ENCODE results near the gene GAGE12F.
"Not testable (repeated sequence)": the region's sequence is repeated elsewhere in the genome, so short reads cannot be mapped to it uniquely, and the experiment has no call there.

GAGE12F gene

DNA sequence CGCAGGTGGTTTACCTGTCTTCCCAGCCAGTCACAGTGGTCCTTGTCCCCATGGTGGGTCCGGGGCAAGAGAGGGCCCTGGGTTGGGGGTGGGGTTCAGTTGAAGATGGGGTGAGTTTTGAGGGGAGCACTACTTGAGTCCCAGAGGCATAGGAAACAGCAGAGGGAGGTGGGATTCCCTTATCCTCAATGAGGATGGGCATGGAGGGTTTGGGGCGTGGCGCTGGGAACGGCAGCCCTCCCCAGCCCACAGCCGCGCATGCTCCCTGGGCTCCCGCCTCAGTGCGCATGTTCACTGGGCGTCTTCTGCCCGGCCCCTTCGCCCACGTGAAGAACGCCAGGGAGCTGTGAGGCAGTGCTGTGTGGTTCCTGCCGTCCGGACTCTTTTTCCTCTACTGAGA lies at the start of gene GAGE12F:
GAGE12F (plus strand) TSS at position 301 of the 400 bp plus-strand sequence. CDS start 1,155 bp downstream, outside the sequence.
- not testable (repeated sequence) for H3K27ac ChIP-seq, H3K4me3 ChIP-seq

GRCh38 chrX:49531877-49532276 lies 28.8 kb upstream of the GAGE12F start, which contains the start of gene GAGE12C:
GAGE12C (plus strand) TSS chrX:49532177; CDS start chrX:49533332, 1,155 bp downstream.
- not testable (repeated sequence) for H3K4me3 ChIP-seq, H3K27ac ChIP-seq

DNA sequence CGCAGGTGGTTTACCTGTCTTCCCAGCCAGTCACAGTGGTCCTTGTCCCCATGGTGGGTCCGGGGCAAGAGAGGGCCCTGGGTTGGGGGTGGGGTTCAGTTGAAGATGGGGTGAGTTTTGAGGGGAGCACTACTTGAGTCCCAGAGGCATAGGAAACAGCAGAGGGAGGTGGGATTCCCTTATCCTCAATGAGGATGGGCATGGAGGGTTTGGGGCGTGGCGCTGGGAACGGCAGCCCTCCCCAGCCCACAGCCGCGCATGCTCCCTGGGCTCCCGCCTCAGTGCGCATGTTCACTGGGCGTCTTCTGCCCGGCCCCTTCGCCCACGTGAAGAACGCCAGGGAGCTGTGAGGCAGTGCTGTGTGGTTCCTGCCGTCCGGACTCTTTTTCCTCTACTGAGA lies 19.2 kb upstream of the GAGE12F start, which contains the start of gene GAGE12D:
GAGE12D (plus strand) TSS at position 301 of the 400 bp plus-strand sequence. CDS start 1,155 bp downstream, outside the sequence.
- not testable (repeated sequence) for H3K4me3 ChIP-seq, H3K27ac ChIP-seq

GRCh38 chrX:49550989-49551388 lies 9.7 kb upstream of the GAGE12F start, which contains the start of gene GAGE12E:
GAGE12E (plus strand) TSS chrX:49551289; CDS start chrX:49552444, 1,155 bp downstream.
- H3K4me3 ChIP-seq, H3K27ac ChIP-seq: not testable (repeated sequence)

GRCh38 chrX:49568728-49569127 lies 8.1 kb downstream of the GAGE12F start:
- not testable (repeated sequence) for H3K4me3 ChIP-seq, H3K27ac ChIP-seq

DNA sequence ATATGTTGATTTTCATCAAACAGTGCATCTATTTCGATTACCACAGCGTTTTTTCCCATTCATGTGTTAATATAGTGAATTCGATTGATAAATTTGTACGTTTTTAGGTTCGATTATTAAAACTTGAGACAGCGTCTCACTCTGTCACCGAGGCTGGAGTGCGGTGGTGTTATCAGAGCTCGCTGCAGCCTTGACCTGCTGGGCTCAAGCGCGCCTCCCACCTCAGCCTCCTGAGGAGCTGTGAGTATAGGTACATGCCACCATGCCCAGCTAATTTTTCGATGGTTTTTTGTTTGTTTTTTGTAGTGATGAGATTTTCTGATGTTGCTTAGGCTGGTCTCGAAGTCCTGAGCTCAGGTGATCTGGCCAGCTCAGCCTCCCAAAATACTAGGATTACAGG lies 8.5 kb downstream of the GAGE12F start:
- not testable (repeated sequence) for H3K4me3 ChIP-seq, H3K27ac ChIP-seq

DNA sequence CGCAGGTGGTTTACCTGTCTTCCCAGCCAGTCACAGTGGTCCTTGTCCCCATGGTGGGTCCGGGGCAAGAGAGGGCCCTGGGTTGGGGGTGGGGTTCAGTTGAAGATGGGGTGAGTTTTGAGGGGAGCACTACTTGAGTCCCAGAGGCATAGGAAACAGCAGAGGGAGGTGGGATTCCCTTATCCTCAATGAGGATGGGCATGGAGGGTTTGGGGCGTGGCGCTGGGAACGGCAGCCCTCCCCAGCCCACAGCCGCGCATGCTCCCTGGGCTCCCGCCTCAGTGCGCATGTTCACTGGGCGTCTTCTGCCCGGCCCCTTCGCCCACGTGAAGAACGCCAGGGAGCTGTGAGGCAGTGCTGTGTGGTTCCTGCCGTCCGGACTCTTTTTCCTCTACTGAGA lies 9.5 kb downstream of the GAGE12F start, which contains the start of gene GAGE12G:
GAGE12G (plus strand) TSS at position 301 of the 400 bp plus-strand sequence. CDS start 1,155 bp downstream, outside the sequence.
- not testable (repeated sequence) for H3K27ac ChIP-seq, H3K4me3 ChIP-seq

DNA sequence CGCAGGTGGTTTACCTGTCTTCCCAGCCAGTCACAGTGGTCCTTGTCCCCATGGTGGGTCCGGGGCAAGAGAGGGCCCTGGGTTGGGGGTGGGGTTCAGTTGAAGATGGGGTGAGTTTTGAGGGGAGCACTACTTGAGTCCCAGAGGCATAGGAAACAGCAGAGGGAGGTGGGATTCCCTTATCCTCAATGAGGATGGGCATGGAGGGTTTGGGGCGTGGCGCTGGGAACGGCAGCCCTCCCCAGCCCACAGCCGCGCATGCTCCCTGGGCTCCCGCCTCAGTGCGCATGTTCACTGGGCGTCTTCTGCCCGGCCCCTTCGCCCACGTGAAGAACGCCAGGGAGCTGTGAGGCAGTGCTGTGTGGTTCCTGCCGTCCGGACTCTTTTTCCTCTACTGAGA lies 19.0 kb downstream of the GAGE12F start, which contains the start of gene GAGE12H:
GAGE12H (plus strand) TSS at position 301 of the 400 bp plus-strand sequence. CDS start 1,155 bp downstream, outside the sequence.
- not testable (repeated sequence) for H3K4me3 ChIP-seq, H3K27ac ChIP-seq

DNA sequence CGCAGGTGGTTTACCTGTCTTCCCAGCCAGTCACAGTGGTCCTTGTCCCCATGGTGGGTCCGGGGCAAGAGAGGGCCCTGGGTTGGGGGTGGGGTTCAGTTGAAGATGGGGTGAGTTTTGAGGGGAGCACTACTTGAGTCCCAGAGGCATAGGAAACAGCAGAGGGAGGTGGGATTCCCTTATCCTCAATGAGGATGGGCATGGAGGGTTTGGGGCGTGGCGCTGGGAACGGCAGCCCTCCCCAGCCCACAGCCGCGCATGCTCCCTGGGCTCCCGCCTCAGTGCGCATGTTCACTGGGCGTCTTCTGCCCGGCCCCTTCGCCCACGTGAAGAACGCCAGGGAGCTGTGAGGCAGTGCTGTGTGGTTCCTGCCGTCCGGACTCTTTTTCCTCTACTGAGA lies 28.6 kb downstream of the GAGE12F start, which contains the start of gene GAGE2A:
GAGE2A (plus strand) TSS at position 301 of the 400 bp plus-strand sequence. CDS start 1,155 bp downstream, outside the sequence.
- H3K27ac ChIP-seq, H3K4me3 ChIP-seq: not testable (repeated sequence)

DNA sequence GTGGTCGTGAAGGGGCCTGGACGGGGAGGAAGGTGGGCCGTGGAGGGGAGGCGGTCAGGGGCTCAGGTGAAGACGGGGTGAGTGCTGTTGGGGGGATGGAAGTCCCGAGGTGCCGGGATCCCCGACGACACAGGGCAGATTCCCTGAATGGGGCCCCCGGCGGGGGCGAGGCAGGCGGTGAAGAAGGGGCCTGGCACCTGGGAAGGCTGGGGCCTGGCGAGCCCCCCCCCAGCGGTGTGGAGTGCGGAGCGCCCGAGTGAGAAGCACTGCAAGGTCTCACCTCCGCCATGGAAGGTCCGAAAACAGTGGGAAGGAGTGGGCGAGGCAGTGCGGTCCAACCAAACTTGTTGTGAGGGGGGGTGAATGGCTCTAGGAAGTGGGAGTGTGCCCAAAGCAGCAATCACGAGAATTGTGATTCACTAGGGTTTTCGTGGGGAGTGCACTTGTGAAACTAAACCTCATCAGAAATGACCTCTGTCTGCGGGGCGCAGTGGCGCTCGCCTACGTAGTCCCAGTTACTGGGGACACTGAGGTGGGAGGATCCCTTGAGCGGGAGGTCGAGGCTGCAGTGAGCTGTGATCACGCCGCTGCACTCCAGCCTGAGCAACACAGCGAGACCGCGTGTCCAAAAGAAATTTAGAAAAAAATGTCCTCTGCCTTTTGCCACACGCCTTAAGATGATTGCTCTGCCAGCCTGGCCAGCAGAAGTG lies 29.3 kb downstream of the GAGE12F start:
- not testable (repeated sequence) for H3K4me3 ChIP-seq, H3K27ac ChIP-seq

DNA sequence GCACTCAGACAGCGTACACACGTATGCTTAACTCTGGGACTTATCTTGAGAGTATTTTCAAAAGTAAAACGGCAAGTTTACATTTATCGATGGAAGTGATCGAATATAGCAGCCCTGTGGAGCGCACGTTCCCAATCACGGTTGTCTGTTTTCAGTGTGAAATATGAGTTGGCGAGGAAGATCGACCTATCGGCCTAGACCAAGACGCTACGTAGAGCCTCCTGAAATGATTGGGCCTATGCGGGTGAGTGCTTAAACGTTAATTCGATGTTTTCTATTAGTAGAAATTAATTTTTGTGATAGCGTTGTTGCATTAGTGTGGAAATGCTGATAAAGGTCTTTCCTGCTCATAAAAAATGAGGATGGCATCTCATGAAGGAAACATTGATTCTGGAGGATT lies 29.8 kb downstream of the GAGE12F start:
- not testable (repeated sequence) for H3K4me3 ChIP-seq, H3K27ac ChIP-seq

- H3K27ac ChIP-seq, H3K4me3 ChIP-seq: not testable (repeated sequence)
Observed at GRCh38 chrX:49598720-49599119, 38.1 kb downstream of the GAGE12F start, which contains the start of gene GAGE1. GAGE1 (plus strand) TSS chrX:49599020; CDS start chrX:49600175, 1,155 bp downstream.

- no peak overlapping the region for H3K4me3 ChIP-seq
- H3K27ac ChIP-seq: no peak overlapping the region
Observed at GRCh38 chrX:49610718-49611310, 50.2 kb downstream of the GAGE12F start.
